GM18502 (cell line): ENCODE data around the gene PITX2.
A peak's percentile ranks its signal among the peaks of the same experiment; 100 is the strongest.

Source experiments
- ATAC-seq: cut with Tn5 transposase; IDR thresholded peaks from one replicate; pipeline ENCODE4 v1.9.1; 2021; ENCODE audit warnings: mild to moderate bottlenecking; ENCODE audit not compliant: unreplicated experiment, poor library complexity

PITX2 gene

DNA sequence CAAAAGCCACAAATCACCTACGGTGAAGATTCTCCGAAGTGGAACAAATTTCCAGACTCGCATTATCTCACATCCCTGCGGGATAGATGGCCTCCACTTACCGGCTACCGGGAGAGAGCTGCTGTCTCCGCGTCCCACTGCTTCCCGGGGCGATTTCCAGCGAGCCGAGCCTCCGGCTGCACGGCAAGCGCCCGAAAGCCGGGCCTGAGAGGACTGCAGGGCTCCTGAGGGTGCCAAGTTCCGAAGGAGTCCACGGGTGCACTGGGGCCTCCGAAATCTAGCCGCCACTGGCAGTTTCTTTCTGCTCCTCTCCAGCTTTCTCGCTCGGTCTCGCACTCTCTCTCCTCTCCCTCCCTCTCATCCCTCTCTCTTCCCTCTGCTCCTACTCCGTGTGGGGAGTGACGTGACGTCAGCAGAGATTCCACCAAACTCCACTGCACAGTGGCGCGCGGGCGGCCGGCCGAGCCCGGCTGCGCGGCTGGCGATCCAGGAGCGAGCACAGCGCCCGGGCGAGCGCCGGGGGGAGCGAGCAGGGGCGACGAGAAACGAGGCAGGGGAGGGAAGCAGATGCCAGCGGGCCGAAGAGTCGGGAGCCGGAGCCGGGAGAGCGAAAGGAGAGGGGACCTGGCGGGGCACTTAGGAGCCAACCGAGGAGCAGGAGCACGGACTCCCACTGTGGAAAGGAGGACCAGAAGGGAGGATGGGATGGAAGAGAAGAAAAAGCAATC lies 14.0 kb upstream of the PITX2 start:
- no peak for ATAC-seq

- ATAC-seq = no peak
Measured at GRCh38 chr4:110636171-110636679, 13.3 kb upstream of the PITX2 start.

- no peak for ATAC-seq
Measured at GRCh38 chr4:110635163-110635865, 12.4 kb upstream of the PITX2 start.

DNA sequence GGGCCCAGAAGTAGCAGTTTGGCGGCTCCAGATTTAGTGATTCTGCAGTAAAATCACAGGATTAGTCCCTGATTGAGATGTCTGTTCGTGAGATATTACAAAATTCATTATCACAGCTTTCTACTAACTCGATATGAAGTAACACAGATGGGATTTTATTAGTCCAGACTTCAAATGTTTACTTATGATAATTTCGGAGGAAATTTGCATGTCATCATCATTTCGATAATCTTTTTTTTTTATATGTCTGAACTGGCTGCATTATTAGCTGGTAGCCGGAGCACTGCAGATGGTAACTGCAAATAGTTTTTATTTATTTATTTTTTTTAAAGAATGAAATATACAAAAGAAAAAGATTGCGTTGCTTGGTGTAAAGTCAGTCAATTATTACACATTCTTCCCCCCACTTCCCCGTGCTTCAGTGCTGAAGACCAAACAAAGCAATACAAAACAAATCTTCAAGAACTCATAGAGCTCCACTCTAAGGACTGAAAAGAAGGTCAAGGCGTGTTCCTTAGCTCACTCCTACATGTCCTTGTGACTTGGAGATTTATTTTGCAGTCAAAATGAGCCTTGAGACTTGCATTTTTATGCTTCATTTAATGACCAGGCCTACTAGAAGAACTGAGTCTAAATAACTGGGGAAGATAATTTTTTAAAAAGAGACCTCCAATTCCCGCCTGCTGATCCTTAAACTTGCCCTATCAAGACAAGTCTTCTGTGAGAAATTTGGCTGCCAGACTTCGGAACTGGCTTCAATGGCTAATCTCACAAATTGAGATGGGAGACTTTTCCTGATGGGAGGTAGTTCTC lies 11.7 kb upstream of the PITX2 start:
- ATAC-seq = no peak

- ATAC-seq = no peak
Measured at GRCh38 chr4:110633358-110634341, 10.8 kb upstream of the PITX2 start.

- no peak for ATAC-seq
Measured at GRCh38 chr4:110632506-110633357, 9.9 kb upstream of the PITX2 start.

- ATAC-seq = peak; percentile 99
Measured at GRCh38 chr4:110631584-110632505, 9.0 kb upstream of the PITX2 start.

DNA sequence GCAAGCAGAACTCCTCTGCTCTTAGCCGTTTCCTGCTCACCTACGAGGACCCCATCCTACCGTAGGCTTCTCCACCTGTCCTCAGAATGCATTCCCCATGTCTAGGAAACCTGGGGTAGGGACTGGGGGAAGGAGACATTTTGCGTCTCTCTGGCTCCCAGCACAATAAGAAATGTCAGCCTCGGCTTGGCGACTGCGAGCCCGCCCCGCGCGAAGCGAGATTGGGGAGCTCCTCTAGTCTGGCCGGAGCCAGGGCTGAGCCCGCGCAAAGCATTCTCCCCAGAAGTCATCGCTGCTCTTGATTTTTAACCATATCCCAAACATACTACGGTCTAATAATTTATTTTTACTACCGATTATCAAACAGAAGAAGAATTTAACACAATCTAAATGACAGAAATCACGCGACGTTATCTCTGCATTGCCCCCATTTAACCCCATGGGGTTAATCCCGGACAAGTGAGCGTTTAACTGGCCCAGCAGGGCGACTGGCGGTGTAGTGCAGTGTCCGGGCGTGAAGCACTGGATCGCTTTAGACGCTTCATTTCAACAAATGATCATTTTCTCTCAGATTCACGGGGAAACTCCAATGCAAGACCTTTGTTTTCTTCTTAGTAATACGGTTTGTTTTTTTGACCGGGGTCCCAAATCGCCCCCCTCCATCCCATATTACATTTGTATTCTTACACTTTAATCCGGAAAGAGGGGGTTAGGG lies 8.0 kb upstream of the PITX2 start:
- no peak for ATAC-seq

DNA sequence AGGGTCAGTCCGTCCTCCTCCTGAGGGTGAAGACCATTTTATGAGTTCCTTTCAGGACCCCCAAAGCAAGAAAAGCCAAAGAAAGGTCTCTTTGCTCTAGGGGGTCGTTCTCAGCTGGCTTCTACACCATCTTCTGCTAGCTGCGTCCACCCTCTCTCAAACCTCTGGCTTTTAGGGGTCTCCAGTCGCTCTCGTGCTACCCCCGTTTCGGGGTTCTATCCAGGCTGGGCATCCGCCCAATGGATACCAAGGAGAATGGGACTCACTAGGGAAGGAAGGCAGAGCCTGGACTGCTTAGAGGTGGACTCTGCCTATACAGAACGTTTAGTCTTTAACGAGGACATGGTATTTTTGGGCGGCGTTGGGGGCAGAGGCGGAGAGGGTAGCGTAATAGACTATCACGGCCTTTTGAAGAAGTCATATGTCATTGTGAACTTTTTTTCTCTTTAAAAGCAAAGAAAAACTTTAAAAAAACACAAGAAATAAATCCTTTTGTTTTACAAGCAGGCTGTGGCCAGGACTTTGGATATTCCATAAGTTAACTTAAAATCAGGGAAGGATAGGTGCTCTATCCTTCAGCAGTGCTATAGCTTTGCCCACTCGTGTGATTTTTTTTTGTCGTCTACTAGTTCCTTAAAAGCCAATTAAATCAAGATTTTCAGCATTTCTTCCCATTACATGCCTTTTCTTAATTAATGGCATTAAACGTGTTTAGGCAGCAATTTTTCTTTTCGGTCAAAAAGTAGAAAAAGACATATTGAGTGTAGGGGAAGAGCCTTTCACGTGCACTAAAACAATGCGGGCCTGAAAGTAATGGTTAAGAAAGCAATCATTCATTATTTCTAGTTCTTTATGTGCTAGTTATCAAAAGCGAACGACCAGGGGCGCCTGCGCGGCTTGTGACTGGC lies 7.2 kb upstream of the PITX2 start:
- ATAC-seq = no peak

DNA sequence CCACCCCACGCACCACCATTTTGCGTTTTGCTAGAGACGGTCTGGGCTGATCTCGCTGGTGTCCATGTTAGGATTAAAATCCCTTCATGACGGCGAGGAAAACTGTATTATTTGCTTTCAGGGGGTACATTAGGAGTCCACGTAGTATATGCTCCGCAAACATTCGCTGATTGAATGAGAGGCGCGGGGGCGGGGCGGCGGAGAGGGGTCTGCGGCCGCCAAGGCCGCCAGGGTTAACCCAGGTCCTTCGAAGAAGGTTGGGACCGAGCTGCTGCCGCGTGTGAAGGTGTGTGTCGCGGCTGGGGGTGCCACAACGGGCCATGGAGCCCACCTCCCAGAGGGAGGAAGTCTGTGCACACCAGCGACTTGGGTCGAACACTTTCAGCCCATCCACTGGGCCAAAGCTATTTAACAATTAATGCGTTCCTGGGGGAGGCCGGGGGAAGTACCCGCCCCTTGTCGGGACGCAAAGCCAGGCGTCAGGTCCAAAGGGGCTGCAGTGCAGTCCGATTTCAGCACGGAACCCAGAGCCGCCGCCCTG lies 6.4 kb upstream of the PITX2 start:
- no peak for ATAC-seq

GRCh38 chr4:110628663-110629213 lies 5.9 kb upstream of the PITX2 start:
- no peak for ATAC-seq

DNA sequence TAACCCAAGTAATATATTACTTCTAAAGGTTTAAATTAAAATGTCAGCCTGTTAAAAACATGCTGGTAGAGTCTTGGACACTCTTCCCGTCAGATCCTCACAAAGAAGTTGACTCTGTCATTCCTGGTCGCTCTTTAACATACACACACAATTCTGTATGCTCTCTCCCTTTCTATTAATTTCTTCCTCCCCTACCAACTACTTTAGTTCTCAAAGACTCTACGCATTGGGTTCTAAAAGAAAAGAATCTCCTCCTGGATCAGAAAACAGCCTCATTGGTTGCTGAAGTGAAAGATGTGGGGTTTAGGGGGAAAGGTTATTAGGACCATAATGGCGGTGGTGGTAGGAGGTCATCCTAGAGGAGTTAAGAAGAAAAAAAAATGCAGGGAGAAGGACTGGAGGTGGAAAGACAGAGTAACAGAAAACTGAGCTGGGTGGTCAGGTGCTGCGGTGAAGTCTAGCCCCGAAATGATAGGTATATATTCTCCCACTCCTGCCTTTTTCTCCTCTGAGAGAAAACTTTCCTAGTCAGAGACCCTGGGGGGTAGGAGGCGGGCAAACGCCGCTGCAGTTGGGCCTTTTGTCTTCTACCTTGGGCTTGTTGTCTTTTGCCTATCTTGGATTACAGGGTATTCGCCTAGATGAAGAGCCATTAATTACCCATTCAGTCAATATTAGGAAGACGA lies 5.2 kb upstream of the PITX2 start:
- no peak for ATAC-seq

- no peak for ATAC-seq
Measured at GRCh38 chr4:110626532-110627153, 3.8 kb upstream of the PITX2 start.

- ATAC-seq = no peak
Measured at GRCh38 chr4:110625576-110626257, 2.8 kb upstream of the PITX2 start.
